Measurements from ENCODE around the gene RNF157. TPM values are rescaled to one million over a fixed set of nuclear protein-coding genes. Genes with fewer than 3 reads are reported as not detected.

Gene RNF157
- polyA plus RNA-seq, 1 experiment: 0.50 TPM

GRCh38 chr17:76149214-76149613 is 91.1 kb downstream of the RNF157 start:
- TF ChIP-seq CTCF (IDR thresholded peaks at IDR 0.05; ENCODE audit: insufficient read depth, low read depth, low read length): no peak
- Histone ChIP-seq H3K36me3 (ENCODE audit: control insufficient read depth, insufficient read depth, low read length) (no peaks in the 10 kb centered on the region), H3K4me3 (ENCODE audit: low read depth, low read length) (no peak overlapping the region), H3K27me3 (ENCODE audit: control insufficient read depth, insufficient read depth, low read length) (0 out of 2 replicates have a peak, but pooled peaks cover 2% of the 10 kb centered on the region)
- DNase-seq (ENCODE audit: low read depth): no peak
- ChIA-PET POLR2A (no interaction called here), CTCF (interaction anchor here (1.0 to 6.2 kb wide), 4 partner anchors 14 to 130 kb away, joined by 3 to 21 read pairs (median 3); no protein-coding TSS in a partner anchor)

GRCh38 chr17:76148015-76148326 is 92.3 kb downstream of the RNF157 start:
- ChIA-PET POLR2A (no interaction called here), CTCF (interaction anchor here (1.0 to 6.2 kb wide), 2 partner anchors 119 to 131 kb away, joined by 3 to 21 read pairs; no protein-coding TSS in a partner anchor)
- no peak for TF ChIP-seq CTCF (IDR thresholded peaks at IDR 0.05; ENCODE audit: insufficient read depth, low read depth, low read length)
- H3K27me3 ChIP-seq (ENCODE audit: control insufficient read depth, insufficient read depth, low read length): peaks cover 2% of the 10 kb centered on the region; the same call in 1 of the 2 replicates
- no peak for DNase-seq (ENCODE audit: low read depth)
- H3K4me3 ChIP-seq (ENCODE audit: low read depth, low read length): no peak overlapping the region
- no peaks in the 10 kb centered on the region for H3K36me3 ChIP-seq (ENCODE audit: control insufficient read depth, insufficient read depth, low read length)

GRCh38 chr17:76147211-76148014 is 92.9 kb downstream of the RNF157 start:
- TF ChIP-seq CTCF (IDR thresholded peaks at IDR 0.05; ENCODE audit: insufficient read depth, low read depth, low read length): peak; percentile 62; the same call in 1 of the 2 replicates
- Histone ChIP-seq H3K36me3 (ENCODE audit: control insufficient read depth, insufficient read depth, low read length) (no peaks in the 10 kb centered on the region), H3K4me3 (ENCODE audit: low read depth, low read length) (no peak overlapping the region), H3K27me3 (ENCODE audit: control insufficient read depth, insufficient read depth, low read length) (peaks cover 5% of the 10 kb centered on the region)
- CTCF ChIA-PET: interaction anchor here (0.6 to 1.5 kb wide), 4 partner anchors 12 to 133 kb away, joined by 3 to 4 read pairs (median 3); no protein-coding TSS in a partner anchor
- DNase-seq (ENCODE audit: low read depth): no peak
- POLR2A ChIA-PET: no interaction called here

DNA sequence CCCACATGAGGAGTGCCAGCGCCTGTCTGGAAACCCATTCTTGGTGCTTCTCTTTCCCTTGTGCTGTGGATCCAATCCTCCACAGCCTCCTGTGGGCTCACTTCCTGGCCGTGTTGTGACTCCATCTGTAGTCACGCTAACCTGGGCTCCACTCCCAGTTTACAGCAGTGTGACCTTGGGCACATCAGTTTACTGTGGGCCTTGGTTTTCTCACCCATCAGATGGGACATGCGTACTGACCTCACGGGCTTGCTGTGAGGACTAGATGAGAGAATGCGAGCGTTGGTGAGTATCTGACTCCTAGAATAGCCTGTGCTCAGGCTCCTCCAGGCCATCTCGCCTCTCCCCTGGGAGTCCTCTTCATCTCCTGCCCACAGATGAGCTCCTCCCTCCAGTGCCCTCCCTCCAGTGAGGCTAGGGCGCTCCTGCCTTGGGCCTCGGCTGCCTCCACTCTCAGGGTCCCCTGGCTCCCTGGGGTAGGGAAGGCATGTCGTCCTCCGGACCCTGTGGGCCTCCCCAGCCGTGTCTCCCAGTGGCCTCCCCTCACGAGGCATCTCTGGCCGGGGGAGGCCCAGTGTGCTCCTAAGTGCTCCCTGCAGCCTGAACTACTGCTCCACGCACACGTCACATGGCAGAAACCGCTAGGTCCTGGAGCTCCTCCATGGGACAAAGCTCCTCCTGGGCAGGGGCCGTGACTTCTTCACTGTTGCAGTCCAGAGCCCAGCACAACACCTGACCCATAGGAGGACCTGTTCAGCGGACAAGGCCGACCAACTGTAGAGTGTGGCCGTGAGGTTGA is 94.0 kb downstream of the RNF157 start:
- no peak for DNase-seq (ENCODE audit: low read depth)
- ChIA-PET CTCF (interaction anchor here (0.6 to 1.5 kb wide), 6 partner anchors 9 to 132 kb away, joined by 3 to 4 read pairs (median 3); no protein-coding TSS in a partner anchor), POLR2A (no interaction called here)
- Histone ChIP-seq H3K36me3 (ENCODE audit: control insufficient read depth, insufficient read depth, low read length) (no peaks in the 10 kb centered on the region), H3K27me3 (ENCODE audit: control insufficient read depth, insufficient read depth, low read length) (peaks cover 5% of the 10 kb centered on the region), H3K4me3 (ENCODE audit: low read depth, low read length) (no peak overlapping the region)
- TF ChIP-seq CTCF (IDR thresholded peaks at IDR 0.05; ENCODE audit: insufficient read depth, low read depth, low read length): no peak
